Tibial nerve (tissue), 4 donors: Measurements from ENCODE around the gene HLA-DPA1. TPM values are rescaled to one million over a fixed set of nuclear protein-coding genes. Genes with fewer than 3 reads are reported as not detected.
A peak's percentile ranks its signal among the peaks of the same experiment; 100 is the strongest.

Experiments
- DNase-seq, 2 donors: peaks; one replicate each; pipeline ENCODE4 v3.0.0-alpha.2; 2019; ENCODE audit warnings: low spot score in 2 of 2
- H3K27ac ChIP-seq, 4 donors: fragments of 200-600 bp; sonication (generic) in 3 of 4; one replicate each; pipeline ENCODE4 v1.5.1; 2017 to 2019; ENCODE audit warnings: mild to moderate bottlenecking in 1 of 4
- H3K27me3 ChIP-seq, 2 donors: fragments of 200-600 bp; sonication (generic) in 1 of 2; one replicate each; pipeline versions ENCODE4 v1.5.1 to v1.6.0; 2017 to 2019
- H3K36me3 ChIP-seq, 3 donors: fragments of 200-600 bp; sonication (generic); one replicate each; pipeline ENCODE4 v1.5.1; 2018 to 2019
- H3K4me1 ChIP-seq, 4 donors: fragments of 200-600 bp; sonication (generic) in 3 of 4; one replicate each; pipeline ENCODE4 v1.5.1; 2017 to 2019
- H3K4me3 ChIP-seq, 4 donors: fragments of 200-600 bp; sonication (generic) in 3 of 4; one replicate each; pipeline ENCODE4 v1.5.1; 2017 to 2019; ENCODE audit warnings: mild to moderate bottlenecking in 1 of 4, moderate library complexity in 1 of 4
- H3K9me3 ChIP-seq, 4 donors: fragments of 200-600 bp; sonication (generic) in 3 of 4; one replicate each; pipeline ENCODE4 v1.5.1; 2017 to 2019
- CTCF ChIP-seq, 5 experiments: fragments of 200-600 bp in 3 of 5; fragments of 450-650 bp in 2 of 5; sonication (generic) in 3 of 5; IDR thresholded peaks; one replicate each; pipeline ENCODE4 v1.5.1; 2016 to 2019; ENCODE audit warnings: antibody characterized with exemption in 5 of 5, mild to moderate bottlenecking in 3 of 5, moderate library complexity in 2 of 5
- EP300 ChIP-seq, 2 donors: sonication (generic); formaldehyde crosslinking; IDR thresholded peaks; one replicate each; pipeline ENCODE4 v1.6.1; 2017; ENCODE audit warnings: antibody characterized with exemption in 2 of 2, mild to moderate bottlenecking in 1 of 2
- POLR2A ChIP-seq, 2 donors: fragments of 450-650 bp; IDR thresholded peaks; one replicate each; pipeline ENCODE4 v1.6.1; 2017; ENCODE audit warnings: antibody characterized with exemption in 2 of 2, mild to moderate bottlenecking in 2 of 2, moderate library complexity in 2 of 2
- WGBS, 2 donors: methylation state at CpG; one replicate each; pipeline ENCODE4 v1.1.5; 2018; 5-methylcytosine and 5-hydroxymethylcytosine counted together
- total RNA-seq, 4 donors: library from RNA; depleted of rRNA; stranded (reverse); fragments of >200 nt; gene quantifications; one replicate each; pipeline ENCODE4 v1.1.0, GENCODE V29; 2016

HLA-DPA1 gene
- total RNA-seq, 4 donors from 2014 or later = 39.8 to 179 (median 109) TPM

DNA sequence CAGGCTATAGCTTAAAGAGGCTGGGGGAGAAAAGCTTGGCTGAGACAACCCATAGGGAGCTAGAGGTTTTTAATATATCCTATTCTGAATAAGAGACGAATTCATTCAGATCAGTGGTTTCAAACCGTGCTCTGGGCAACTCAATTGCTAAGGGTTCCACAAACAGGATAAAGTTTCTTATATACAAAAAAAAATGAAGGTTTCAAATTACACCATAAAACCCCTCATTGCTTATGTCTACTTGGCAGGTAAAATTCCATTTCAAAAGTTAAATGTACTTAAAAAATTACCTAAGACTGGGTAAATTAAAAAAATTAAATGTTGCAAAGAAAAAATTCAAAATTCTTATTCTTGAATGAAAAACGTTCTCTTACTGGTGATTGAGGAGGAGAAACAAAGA, 5.0 kb upstream of the HLA-DPA1 start:
- WGBS, 2 donors = 65 to 68% methylated on average over 3 of the region's 3 CpGs
- Histone ChIP-seq H3K36me3 (no peaks in the 10 kb centered on the region), H3K27me3 (no peaks in the 10 kb centered on the region), H3K4me3 (no peak overlapping the region), H3K27ac (no peak overlapping the region), H3K9me3 (no peaks in the 10 kb centered on the region), H3K4me1 (peaks cover 0 to 26% (median 9%) of the 10 kb centered on the region in 4 donors)
- DNase-seq = no peak
- TF ChIP-seq POLR2A (IDR thresholded peaks at IDR 0.05) = no peak

GRCh38 chr6:33077908-33078307, 4.5 kb upstream of the HLA-DPA1 start:
- no peak for TF ChIP-seq POLR2A (IDR thresholded peaks at IDR 0.05)
- TF ChIP-seq EP300 (IDR thresholded peaks at IDR 0.05) = no peak
- TF ChIP-seq CTCF (IDR thresholded peaks at IDR 0.05) = no peak
- Histone ChIP-seq H3K27ac (peak overlapping the region in 1 of 4 donors; percentile 40), H3K4me1 (peaks cover 0 to 26% (median 9%) of the 10 kb centered on the region in 4 donors), H3K4me3 (peak overlapping the region in 1 of 4 donors; percentile 13), H3K36me3 (no peaks in the 10 kb centered on the region), H3K27me3 (no peaks in the 10 kb centered on the region), H3K9me3 (no peaks in the 10 kb centered on the region)
- 56 to 61% methylated on average over 5 of the region's 5 CpGs for WGBS, 2 donors
- no peak for DNase-seq

DNA sequence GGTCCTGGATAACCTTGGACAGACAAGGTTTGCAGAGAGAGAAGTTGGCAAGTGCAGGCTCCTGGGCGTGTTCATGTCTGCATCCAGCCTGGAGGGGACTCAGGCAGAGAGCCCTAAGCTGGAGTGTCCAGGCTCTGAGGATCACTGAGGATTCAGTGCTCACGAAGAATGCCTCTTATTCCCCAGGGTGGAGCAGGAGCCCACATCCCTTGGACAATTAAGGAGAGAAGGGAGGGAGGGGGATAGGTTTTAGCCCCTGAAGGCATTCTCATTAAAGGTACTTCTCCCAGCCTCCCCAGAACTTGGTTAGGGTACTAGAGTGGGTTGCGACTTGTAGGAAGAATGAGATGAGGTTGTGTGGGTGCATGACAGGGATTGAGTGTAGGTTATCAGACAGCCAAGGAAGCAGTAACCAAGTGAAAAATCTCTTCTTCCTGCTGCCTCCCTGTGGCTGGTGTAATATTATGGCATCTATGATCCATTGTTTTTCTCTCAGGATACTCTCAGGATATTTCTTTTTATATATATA, 3.0 kb upstream of the HLA-DPA1 start:
- Histone ChIP-seq H3K4me1 (peaks cover 0 to 14% (median 3%) of the 10 kb centered on the region in 4 donors), H3K9me3 (no peaks in the 10 kb centered on the region), H3K36me3 (no peaks in the 10 kb centered on the region), H3K4me3 (peak overlapping the region; percentile 21 to 45 (median 36)), H3K27me3 (no peaks in the 10 kb centered on the region), H3K27ac (peak overlapping the region; percentile 3 to 84 (median 80))
- 66 to 80% methylated on average over 3 of the region's 3 CpGs for WGBS, 2 donors
- no peak for DNase-seq
- TF ChIP-seq EP300 (IDR thresholded peaks at IDR 0.05) (no peak), POLR2A (IDR thresholded peaks at IDR 0.05) (no peak), CTCF (IDR thresholded peaks at IDR 0.05) (no peak)

- no peaks in the 10 kb centered on the region for H3K27me3 ChIP-seq
- no peaks in the 10 kb centered on the region for H3K9me3 ChIP-seq
- WGBS, 2 donors = 51 to 66% methylated on average over 10 of the region's 10 CpGs
- no peak for TF ChIP-seq EP300 (IDR thresholded peaks at IDR 0.05)
- TF ChIP-seq POLR2A (IDR thresholded peaks at IDR 0.05) = peak in 1 of 2 donors; percentile 47
- TF ChIP-seq CTCF (IDR thresholded peaks at IDR 0.05) = no peak
- peak in 1 of 2 donors; percentile 29 for DNase-seq
- H3K36me3 ChIP-seq = no peaks in the 10 kb centered on the region
- peak within 1 kb of the TSS; percentile 3 to 84 (median 80) for H3K27ac ChIP-seq
- H3K4me3 ChIP-seq = peak within 1 kb of the TSS; percentile 21 to 45 (median 36)
- peaks cover 0 to 8% (median 0%) of the 10 kb centered on the region in 4 donors for H3K4me1 ChIP-seq
These were observed 2.3 kb upstream of the HLA-DPA1 start, which contains the start of gene HLA-DPB1 for GRCh38 chr6:33075568-33076405. Gene HLA-DPB1, plus strand, starts transcription at chr6:33075990. Its CDS starts 52 bp downstream, at chr6:33076042.

DNA sequence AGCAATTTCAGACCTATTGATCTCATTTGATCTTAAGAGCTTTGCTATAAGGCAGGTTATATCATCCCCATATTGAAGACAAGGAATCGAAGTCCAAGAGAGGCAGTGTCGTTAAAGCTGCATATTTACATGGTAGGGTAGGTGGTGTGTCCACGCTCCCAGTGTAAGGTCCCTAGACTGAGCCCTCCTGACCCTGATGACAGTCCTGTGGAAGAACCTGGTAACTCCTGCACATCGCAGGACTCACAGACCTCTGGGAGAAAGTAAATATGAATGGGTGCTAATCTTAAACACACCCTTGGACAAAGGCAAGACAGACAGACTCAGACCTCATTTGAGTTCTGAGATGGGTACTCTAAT, 1.7 kb upstream of the HLA-DPA1 start:
- no peak overlapping the region for H3K4me3 ChIP-seq
- WGBS, 2 donors = 88 to 90% methylated on average over 4 of the region's 4 CpGs
- no peaks in the 10 kb centered on the region for H3K36me3 ChIP-seq
- peaks cover 0 to 8% (median 0%) of the 10 kb centered on the region in 4 donors for H3K4me1 ChIP-seq
- H3K27me3 ChIP-seq = no peaks in the 10 kb centered on the region
- H3K9me3 ChIP-seq = no peaks in the 10 kb centered on the region
- no peak for TF ChIP-seq POLR2A (IDR thresholded peaks at IDR 0.05)
- TF ChIP-seq EP300 (IDR thresholded peaks at IDR 0.05) = no peak
- no peak for TF ChIP-seq CTCF (IDR thresholded peaks at IDR 0.05)
- H3K27ac ChIP-seq = peak overlapping the region in 3 of 4 donors; percentile 70 to 84 (median 78)
- DNase-seq = no peak
